Neutrophil (primary cell): Measurements from ENCODE around the gene KRTAP12-2.

Experiments
- H3K27ac ChIP-seq: fragments of 200-600 bp; sonication (generic); 2 replicates; pipeline ENCODE4 v1.5.1; 2016; ENCODE audit warnings: mild to moderate bottlenecking, moderate library complexity
- H3K27me3 ChIP-seq: fragments of 200-600 bp; sonication (generic); 2 replicates; pipeline ENCODE4 v1.6.0; 2016; ENCODE audit warnings: mild to moderate bottlenecking
- H3K36me3 ChIP-seq: fragments of 200-600 bp; sonication (generic); 2 replicates; pipeline ENCODE4 v1.5.1; 2017
- H3K4me1 ChIP-seq, 2 experiments: fragments of 200-600 bp in 1 of 2; sonication (generic) in 1 of 2; 1 replicate in 1 of 2; 2 replicates in 1 of 2; pipeline versions ENCODE4 v1.5.1 to v1.6.1; 2013 to 2016; ENCODE audit warnings: low read depth in 1 of 2, low read length in 1 of 2, mild to moderate bottlenecking in 1 of 2, moderate library complexity in 1 of 2; ENCODE audit not compliant: control insufficient read depth in 1 of 2, insufficient read depth in 1 of 2
- H3K4me3 ChIP-seq, 2 experiments: fragments of 200-600 bp in 1 of 2; sonication (generic) in 1 of 2; 1 replicate in 1 of 2; 2 replicates in 1 of 2; pipeline ENCODE4 v1.5.1; 2013 to 2016; ENCODE audit warnings: low read depth in 1 of 2, low read length in 1 of 2, mild to moderate bottlenecking in 1 of 2, moderate library complexity in 1 of 2
- H3K9me3 ChIP-seq: fragments of 200-600 bp; sonication (generic); 2 replicates; pipeline ENCODE4 v1.5.1; 2016
- TF ChIP-seq, protein P1 (sequence below): fragments of 200-600 bp; sonication (generic); IDR thresholded peaks from 2 replicates; pipeline ENCODE4 v1.5.1; 2016; ENCODE audit warnings: antibody characterized with exemption

KRTAP12-2 gene, protein sequence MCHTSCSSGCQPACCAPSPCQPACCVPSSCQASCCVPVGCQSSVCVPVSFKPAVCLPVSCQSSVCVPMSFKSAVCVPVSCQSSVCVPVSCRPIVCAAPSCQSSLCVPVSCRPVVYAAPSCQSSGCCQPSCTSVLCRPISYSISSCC

DNA sequence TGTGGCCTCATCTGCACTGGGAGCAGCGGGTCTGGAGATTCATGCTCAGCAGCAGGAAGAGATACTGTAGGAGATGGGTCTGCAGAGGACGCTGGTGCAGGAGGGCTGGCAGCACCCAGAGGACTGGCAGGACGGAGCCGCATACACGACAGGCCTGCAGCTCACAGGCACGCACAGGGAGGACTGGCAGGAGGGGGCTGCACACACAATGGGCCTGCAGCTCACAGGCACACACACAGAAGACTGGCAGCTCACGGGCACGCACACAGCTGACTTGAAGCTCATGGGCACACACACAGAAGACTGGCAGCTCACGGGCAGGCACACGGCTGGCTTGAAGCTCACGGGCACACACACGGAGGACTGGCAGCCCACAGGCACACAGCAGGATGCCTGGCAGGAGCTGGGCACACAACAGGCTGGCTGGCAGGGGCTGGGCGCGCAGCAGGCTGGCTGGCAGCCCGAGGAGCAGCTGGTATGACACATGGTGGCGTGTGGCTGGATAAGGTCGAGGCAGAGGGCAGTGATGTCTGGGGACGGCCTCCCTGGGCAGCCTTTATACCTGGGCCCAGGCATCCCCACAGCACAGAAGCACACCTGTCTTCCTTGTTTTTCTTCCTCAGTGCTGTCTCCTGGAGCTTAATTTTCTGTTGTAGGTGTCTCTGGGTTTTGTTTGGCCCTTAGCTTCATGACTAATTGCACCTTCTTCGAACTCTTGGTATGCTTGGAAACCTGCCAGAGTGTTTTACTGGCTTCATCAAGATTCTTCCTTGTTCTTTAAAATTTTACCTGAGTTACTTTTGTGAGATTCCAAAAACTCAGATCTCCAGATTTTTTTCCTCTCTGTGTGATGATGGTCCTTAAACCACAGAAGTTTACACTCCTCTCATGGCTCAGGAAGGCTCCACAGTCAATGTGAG lies at the start of gene KRTAP12-2:
Gene KRTAP12-2, minus strand, starts transcription at position 527 of the 920 bp plus-strand sequence. Its CDS starts 41 bp downstream, at position 486.
- Histone ChIP-seq H3K36me3 (no peaks in the 10 kb centered on the region), H3K9me3 (peaks cover 8% of the 10 kb centered on the region), H3K27me3 (peaks cover 4% of the 10 kb centered on the region), H3K4me1 (no peaks in the 10 kb centered on the region), H3K27ac (no peak within 1 kb of the TSS), H3K4me3 (no peak within 1 kb of the TSS)
- TF ChIP-seq, protein P1, sequence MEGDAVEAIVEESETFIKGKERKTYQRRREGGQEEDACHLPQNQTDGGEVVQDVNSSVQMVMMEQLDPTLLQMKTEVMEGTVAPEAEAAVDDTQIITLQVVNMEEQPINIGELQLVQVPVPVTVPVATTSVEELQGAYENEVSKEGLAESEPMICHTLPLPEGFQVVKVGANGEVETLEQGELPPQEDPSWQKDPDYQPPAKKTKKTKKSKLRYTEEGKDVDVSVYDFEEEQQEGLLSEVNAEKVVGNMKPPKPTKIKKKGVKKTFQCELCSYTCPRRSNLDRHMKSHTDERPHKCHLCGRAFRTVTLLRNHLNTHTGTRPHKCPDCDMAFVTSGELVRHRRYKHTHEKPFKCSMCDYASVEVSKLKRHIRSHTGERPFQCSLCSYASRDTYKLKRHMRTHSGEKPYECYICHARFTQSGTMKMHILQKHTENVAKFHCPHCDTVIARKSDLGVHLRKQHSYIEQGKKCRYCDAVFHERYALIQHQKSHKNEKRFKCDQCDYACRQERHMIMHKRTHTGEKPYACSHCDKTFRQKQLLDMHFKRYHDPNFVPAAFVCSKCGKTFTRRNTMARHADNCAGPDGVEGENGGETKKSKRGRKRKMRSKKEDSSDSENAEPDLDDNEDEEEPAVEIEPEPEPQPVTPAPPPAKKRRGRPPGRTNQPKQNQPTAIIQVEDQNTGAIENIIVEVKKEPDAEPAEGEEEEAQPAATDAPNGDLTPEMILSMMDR: no peak

DNA sequence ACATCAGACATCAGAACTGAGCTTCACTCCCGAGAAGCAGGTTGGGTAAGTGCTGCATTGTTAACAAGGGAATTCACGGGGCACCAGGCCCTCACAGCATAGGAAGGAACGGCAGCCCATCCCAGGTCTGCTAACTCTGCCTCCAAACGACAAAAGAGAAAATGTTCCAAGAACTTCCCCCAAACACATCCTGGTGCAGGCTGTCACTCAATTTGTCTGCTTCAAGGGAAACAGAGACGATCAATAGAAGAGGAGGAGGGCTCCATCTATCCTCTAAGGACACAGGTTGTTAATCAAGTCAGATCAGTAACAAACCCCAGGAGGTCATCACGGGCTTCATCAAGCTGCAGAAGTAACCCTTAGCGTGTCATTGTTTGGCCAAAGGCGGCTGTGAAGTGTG lies 48.2 kb upstream of the KRTAP12-2 start:
- Histone ChIP-seq H3K36me3 (no peaks in the 10 kb centered on the region), H3K4me1 (no peaks in the 10 kb centered on the region), H3K27me3 (peaks cover 100% of the 10 kb centered on the region), H3K27ac (no peak overlapping the region), H3K4me3 (no peak overlapping the region), H3K9me3 (no peaks in the 10 kb centered on the region)
- TF ChIP-seq, protein P1: no peak

DNA sequence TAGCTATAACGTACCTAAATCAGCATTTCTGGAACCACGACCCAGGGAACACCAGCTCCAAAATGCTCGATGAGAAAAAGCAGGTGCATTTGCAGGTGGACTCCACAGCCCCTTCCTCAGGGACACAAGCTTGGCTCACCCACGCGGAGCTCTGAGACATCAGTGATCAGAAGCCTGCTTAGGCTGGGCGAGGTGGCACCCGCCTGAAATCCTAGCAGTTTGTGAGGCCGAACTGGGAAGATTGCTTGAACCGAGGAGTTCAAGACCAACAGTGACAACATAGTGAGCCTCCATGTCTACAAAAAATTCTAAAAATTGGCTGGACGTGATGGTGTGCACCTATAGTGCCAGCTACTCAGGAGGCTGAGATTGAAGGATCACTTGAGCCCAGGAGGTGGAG lies 47.1 kb upstream of the KRTAP12-2 start:
- H3K27me3 ChIP-seq: peaks cover 100% of the 10 kb centered on the region
- no peak overlapping the region for H3K4me3 ChIP-seq
- H3K36me3 ChIP-seq: no peaks in the 10 kb centered on the region
- no peaks in the 10 kb centered on the region for H3K4me1 ChIP-seq
- no peak overlapping the region for H3K27ac ChIP-seq
- H3K9me3 ChIP-seq: no peaks in the 10 kb centered on the region
- TF ChIP-seq, protein P1: no peak

DNA sequence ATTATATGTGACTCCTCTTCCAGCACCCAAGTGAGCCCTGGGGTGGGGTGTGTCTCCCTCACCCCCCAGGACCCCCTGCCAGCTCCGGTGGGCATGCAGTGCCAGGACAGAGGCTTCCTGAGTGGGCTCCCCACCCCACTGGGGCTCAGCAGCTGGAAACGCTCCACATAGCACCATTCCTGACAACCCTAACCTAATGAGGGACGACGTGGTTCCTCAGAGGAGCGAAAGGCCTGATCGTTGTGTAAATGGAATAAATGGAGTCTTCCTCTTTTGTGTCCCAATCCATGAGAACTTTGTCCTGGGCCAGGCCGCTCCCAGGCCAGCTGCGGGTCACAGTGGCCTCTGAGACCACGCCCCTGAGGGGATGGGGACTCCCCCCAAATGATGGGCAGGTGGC lies 46.4 kb upstream of the KRTAP12-2 start:
- Histone ChIP-seq H3K27ac (no peak overlapping the region), H3K4me1 (no peaks in the 10 kb centered on the region), H3K36me3 (no peaks in the 10 kb centered on the region), H3K4me3 (no peak overlapping the region), H3K9me3 (no peaks in the 10 kb centered on the region), H3K27me3 (peaks cover 100% of the 10 kb centered on the region)
- TF ChIP-seq, protein P1: no peak

DNA sequence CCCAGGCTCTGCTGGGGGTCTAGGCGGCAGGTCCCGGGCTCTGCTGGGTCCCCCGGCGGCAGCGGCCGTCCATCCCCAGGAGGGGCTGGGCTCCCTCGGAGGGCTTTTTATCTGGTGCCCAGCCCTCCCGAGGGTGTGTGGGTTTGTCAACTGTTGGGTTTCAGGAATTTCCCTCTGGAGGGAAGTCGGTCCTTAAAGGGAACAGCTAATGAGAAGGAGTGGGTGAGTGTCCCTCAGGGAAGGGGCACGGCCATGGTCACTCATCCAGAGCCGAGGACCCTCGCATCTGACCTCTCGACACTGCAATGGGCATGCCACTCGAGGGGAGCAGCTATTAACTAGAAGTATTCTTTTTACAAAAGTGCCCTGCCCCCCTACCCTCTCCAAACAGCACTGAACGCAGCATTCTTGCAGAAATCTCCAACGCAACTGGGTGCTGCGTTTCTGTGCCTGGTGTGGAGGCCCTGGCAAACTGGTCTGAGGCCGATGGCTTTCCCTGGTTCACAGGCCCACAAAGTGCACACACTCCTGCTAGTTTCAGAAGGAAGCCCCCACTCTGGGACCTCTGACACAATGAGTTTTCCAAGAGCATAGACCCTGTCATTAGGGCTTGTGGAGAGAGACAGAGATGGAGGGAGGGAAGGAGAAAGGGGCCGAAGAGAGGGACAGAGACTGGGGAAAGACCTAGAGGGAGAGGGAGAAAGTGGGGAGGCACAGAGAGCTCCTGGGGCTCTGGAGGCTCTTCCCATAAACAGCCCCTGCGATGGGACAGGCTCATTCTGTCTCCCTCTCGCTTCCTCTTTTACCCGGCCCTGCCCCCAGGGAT lies 45.7 kb upstream of the KRTAP12-2 start:
- Histone ChIP-seq H3K4me3 (no peak overlapping the region), H3K27me3 (peaks cover 100% of the 10 kb centered on the region), H3K4me1 (no peaks in the 10 kb centered on the region), H3K27ac (no peak overlapping the region), H3K36me3 (no peaks in the 10 kb centered on the region), H3K9me3 (no peaks in the 10 kb centered on the region)
- TF ChIP-seq, protein P1: no peak
